ENCODE data around the gene TUSC2.

- TF ChIP-seq CTCF (IDR thresholded peaks at IDR 0.05 in 8 of 11, conservative IDR thresholded peaks at IDR 0.05 in 3 of 11) (no peak), POLR2A (IDR thresholded peaks at IDR 0.05) (no peak), POLR2AphosphoS5 (IDR thresholded peaks at IDR 0.05) (no peak)
Observed at GRCh38 chr3:50354186-50354764, 26.3 kb upstream of the TUSC2 start.
